B cell (primary cell): Measurements from ENCODE around the gene FAM120B. TPM values are rescaled to one million over a fixed set of nuclear protein-coding genes. Genes with fewer than 3 reads are reported as not detected.

Experiments used
- ATAC-seq: fragments of 200-7000 bp; cut with Tn5 transposase; one replicate; pipeline ENCODE4 v1.10.0; 2021; ENCODE audit warnings: low read depth, mild to moderate bottlenecking, moderate number of reproducible peaks, moderate library complexity
- CTCF ChIA-PET: fragments of 350-600 bp; sonication (Branson Sonifier 250); formaldehyde crosslinking; loops from one replicate; lab custom pipeline; 2021; ENCODE audit warnings: antibody characterized with exemption, inconsistent platforms; lab: Charles Lee
- POLR2A ChIA-PET: fragments of 350-600 bp; sonication (Branson Sonifier 250); formaldehyde crosslinking; loops from one replicate; lab custom pipeline; 2021; ENCODE audit warnings: antibody characterized with exemption; lab: Charles Lee
- DNase-seq: peaks from one replicate; pipeline ENCODE4 v3.0.0; 2013
- H2AFZ ChIP-seq: 2 replicates; pipeline ENCODE4 v1.6.1; 2012; ENCODE audit warnings: mild to moderate bottlenecking, low read depth, low read length; ENCODE audit not compliant: insufficient read depth, poor library complexity, severe bottlenecking
- H3K27ac ChIP-seq, 2 donors: 1 replicate in 1 of 2; 2 replicates in 1 of 2; pipeline ENCODE4 v1.5.1; 2012 to 2013; ENCODE audit warnings: low read length in 2 of 2, mild to moderate bottlenecking in 2 of 2, moderate library complexity in 1 of 2
- H3K27me3 ChIP-seq, 4 experiments: fragments of 200-600 bp in 1 of 4; sonication (generic) in 1 of 4; replicated peaks in 1 of 4; 1 replicate in 2 of 4; 2 replicates in 2 of 4; pipeline versions ENCODE4 v1.6.1 to v1.7.0; 2013 to 2016; ENCODE audit warnings: low read length in 3 of 4, mild to moderate bottlenecking in 2 of 4, mixed read lengths in 1 of 4, moderate library complexity in 1 of 4; ENCODE audit not compliant: insufficient read depth in 4 of 4, control insufficient read depth in 3 of 4; ENCODE audit errors: control extremely low read depth in 1 of 4
- H3K36me3 ChIP-seq, 2 experiments: replicated peaks in 1 of 2; 1 replicate in 1 of 2; 2 replicates in 1 of 2; pipeline versions ENCODE4 v1.6.1 to v1.7.1; 2013; ENCODE audit warnings: low read length in 1 of 2; ENCODE audit not compliant: insufficient read depth in 2 of 2, control insufficient read depth in 1 of 2; ENCODE audit errors: control extremely low read depth in 1 of 2, extremely low read depth in 1 of 2
- H3K4me1 ChIP-seq, 2 donors: fragments of 200-600 bp in 1 of 2; sonication (generic) in 1 of 2; 1 replicate in 1 of 2; 2 replicates in 1 of 2; pipeline versions ENCODE4 v1.5.1 to v1.6.1; 2013 to 2017; ENCODE audit warnings: low read length in 2 of 2; ENCODE audit not compliant: control insufficient read depth in 2 of 2, insufficient read depth in 2 of 2
- H3K4me2 ChIP-seq: replicated peaks from 2 replicates; pipeline ENCODE3; 2012; ENCODE audit warnings: mild to moderate bottlenecking, low read depth, low read length; ENCODE audit not compliant: poor library complexity, severe bottlenecking
- H3K4me3 ChIP-seq, 5 experiments: fragments of 200-600 bp in 1 of 5; sonication (generic) in 1 of 5; 1 replicate in 3 of 5; 2 replicates in 2 of 5; pipeline versions ENCODE4 v1.5.1 to v1.7.0; 2011 to 2016; ENCODE audit warnings: low read length in 4 of 5, mild to moderate bottlenecking in 4 of 5, low read depth in 2 of 5, control low read depth in 1 of 5, moderate library complexity in 1 of 5; ENCODE audit not compliant: insufficient read depth in 1 of 5; ENCODE audit errors: control extremely low read depth in 1 of 5, extremely low read depth in 1 of 5
- H3K79me2 ChIP-seq: fragments of 200-600 bp; sonication (generic); one replicate; pipeline ENCODE4 v1.6.0; 2016; ENCODE audit warnings: low read length; ENCODE audit not compliant: control insufficient read depth, insufficient read depth
- H3K9ac ChIP-seq: fragments of 200-600 bp; sonication (generic); 2 replicates; pipeline ENCODE4 v1.6.1; 2017; ENCODE audit warnings: mild to moderate bottlenecking, low read length, moderate library complexity
- H3K9me3 ChIP-seq, 3 donors: one replicate each; pipeline versions ENCODE4 v1.6.1 to v1.7.1; 2013; ENCODE audit warnings: low read length in 2 of 3; ENCODE audit not compliant: control insufficient read depth in 2 of 3, insufficient read depth in 1 of 3; ENCODE audit errors: control extremely low read depth in 1 of 3
- H4K20me1 ChIP-seq: 2 replicates; pipeline ENCODE4 v1.6.0; 2012; ENCODE audit warnings: mild to moderate bottlenecking, low read length; ENCODE audit not compliant: insufficient read depth, control insufficient read depth, poor library complexity, severe bottlenecking
- H3K27ac Mint-ChIP-seq: one replicate; pipeline ENCODE4 v1.8.0; 2021; ENCODE audit warnings: mixed read lengths
- H3K27me3 Mint-ChIP-seq: one replicate; pipeline ENCODE4 v1.8.0; 2021; ENCODE audit warnings: mixed read lengths
- H3K4me1 Mint-ChIP-seq: one replicate; pipeline ENCODE4 v1.8.0; 2021; ENCODE audit warnings: mixed read lengths
- H3K4me3 Mint-ChIP-seq: one replicate; pipeline ENCODE4 v1.8.0; 2021; ENCODE audit warnings: mixed read lengths
- H3K9me3 Mint-ChIP-seq: one replicate; pipeline ENCODE4 v1.8.0; 2022; ENCODE audit warnings: mixed read lengths; ENCODE audit not compliant: insufficient read depth
- CTCF ChIP-seq: fragments of 200-600 bp; IDR thresholded peaks from one replicate; pipeline ENCODE4 v1.8.0; 2022; ENCODE audit warnings: antibody characterized with exemption, mild to moderate bottlenecking
- EZH2 ChIP-seq: IDR thresholded peaks from 2 replicates; pipeline ENCODE4 v1.6.1; 2012; ENCODE audit warnings: borderline replicate concordance, low read depth, mild to moderate bottlenecking, moderate library complexity, low read length; ENCODE audit not compliant: insufficient read depth, poor library complexity, severe bottlenecking
- WGBS: methylation state at CpG from one replicate; pipeline ENCODE4 v1.1.5; 2013; ENCODE audit warnings: missing lambda C conversion rate; ENCODE audit not compliant: insufficient coverage; 5-methylcytosine and 5-hydroxymethylcytosine counted together
- intact Hi-C: fragments of 100-400 bp; cut with micrococcal nuclease; formaldehyde crosslinking; loops from one replicate; pipeline ENCODE4 v1.10.0; 2022
- polyA plus RNA-seq: library from polyadenylated mRNA; depleted of rRNA; stranded (reverse); fragments of >200 nt; gene quantifications from 2 replicates; pipeline ENCODE4 v1.2.3, GENCODE V29; 2012
- total RNA-seq, 2 donors: library from RNA; stranded (reverse); fragments of 120-200 nt in 1 of 2; gene quantifications; 1 replicate in 1 of 2; 2 replicates in 1 of 2; pipeline versions ENCODE4 v1.2.3 to v1.2.4, GENCODE V29; 2013 to 2022

The FAM120B gene
- total and polyA plus RNA-seq, 2 donors (not counting 1 experiment from before 2014, with no cell fraction given): 12.5 to 51.7 TPM

GRCh38 chr6:170293341-170294231, 13.0 kb upstream of the FAM120B start:
- H3K4me1 ChIP-seq: peaks cover 57 to 81% of the 10 kb centered on the region in 2 donors
- peak; percentile 49 for DNase-seq
- no peaks in the 10 kb centered on the region for H3K36me3 ChIP-seq
- Mint-ChIP-seq H3K4me3 (peak overlapping the region; percentile 83), H3K4me1 (peaks cover 49% of the 10 kb centered on the region), H3K27me3 (peaks cover 54% of the 10 kb centered on the region), H3K27ac (no peak overlapping the region), H3K9me3 (no peaks in the 10 kb centered on the region)
- no peak for ATAC-seq
- H3K9me3 ChIP-seq: peaks cover 0 to 9% (median 0%) of the 10 kb centered on the region in 3 donors
- no peak overlapping the region for H3K27ac ChIP-seq
- H2AFZ ChIP-seq: no peak overlapping the region
- POLR2A ChIA-PET: interaction anchor here (0.6 to 0.7 kb wide), 4 partner anchors 36 to 302 kb away, joined by 3 to 14 read pairs (median 8); partner anchors contain the start of gene TBP
- intact Hi-C loops: loop anchor here (2.0 to 10.0 kb wide), 4 partner anchors 341 to 569 kb away; partner anchors contain the start of gene PHF10
- no peaks in the 10 kb centered on the region for H3K79me2 ChIP-seq
- H3K9ac ChIP-seq: no peak overlapping the region
- H4K20me1 ChIP-seq: peaks cover 11% of the 10 kb centered on the region
- WGBS: 10% methylated on average over 8 of the region's 23 CpGs
- TF ChIP-seq EZH2: peak; percentile 62
- no peak for TF ChIP-seq CTCF
- H3K27me3 ChIP-seq: peaks cover 0 to 81% (median 49%) of the 10 kb centered on the region in 4 experiments
- no peak overlapping the region for H3K4me3 ChIP-seq
- peak overlapping the region; percentile 98 for H3K4me2 ChIP-seq
- CTCF ChIA-PET: interaction anchor here (1.1 to 2.1 kb wide), 6 partner anchors 11 to 504 kb away, joined by 3 to 14 read pairs (median 5); no protein-coding TSS in a partner anchor
